WTC11 (cell line): Measurements from ENCODE around the gene SHROOM3.

ENCODE experiments used
- CTCF ChIP-seq: fragments of 200-600 bp; IDR thresholded peaks from 2 replicates; pipeline ENCODE4 v1.8.0; 2022; ENCODE audit warnings: antibody characterized with exemption
- E2F1 ChIP-seq: sonication (generic); formaldehyde crosslinking; IDR thresholded peaks from 2 replicates; pipeline ENCODE4 v1.8.0; 2022; ENCODE audit warnings: mild to moderate bottlenecking, missing genetic modification reagents
- JUN ChIP-seq: sonication (generic); formaldehyde crosslinking; IDR thresholded peaks from 2 replicates; pipeline ENCODE4 v1.8.0; 2023; ENCODE audit warnings: mild to moderate bottlenecking, missing genetic modification reagents
- MAX ChIP-seq: sonication (generic); formaldehyde crosslinking; IDR thresholded peaks from 2 replicates; pipeline ENCODE4 v1.8.0; 2022; ENCODE audit warnings: mild to moderate bottlenecking, missing genetic modification reagents
- NFE2L1 ChIP-seq: sonication (generic); formaldehyde crosslinking; IDR thresholded peaks from 2 replicates; pipeline ENCODE4 v1.8.1; 2023; ENCODE audit warnings: missing genetic modification reagents
- PRRX2 ChIP-seq: fragments of 250-450 bp; sonication (Bioruptor Pico); IDR thresholded peaks from 2 replicates; pipeline ENCODE4 v1.8.0; 2021; ENCODE audit warnings: mild to moderate bottlenecking
- RELA ChIP-seq: sonication (generic); formaldehyde crosslinking; IDR thresholded peaks from 2 replicates; pipeline ENCODE4 v1.8.1; 2022; ENCODE audit warnings: missing genetic modification reagents, mild to moderate bottlenecking, borderline replicate concordance
- ZNF121 ChIP-seq: sonication (generic); formaldehyde crosslinking; IDR thresholded peaks from 2 replicates; pipeline ENCODE4 v1.8.0; 2023; ENCODE audit warnings: missing genetic modification reagents
- ZNF232 ChIP-seq: sonication (generic); formaldehyde crosslinking; IDR thresholded peaks from 2 replicates; pipeline ENCODE4 v1.8.0; 2022; ENCODE audit warnings: mild to moderate bottlenecking, missing genetic modification reagents
- TF ChIP-seq, protein P1 (sequence below): sonication (generic); formaldehyde crosslinking; IDR thresholded peaks from 2 replicates; pipeline ENCODE4 v1.8.1; 2022; ENCODE audit warnings: mild to moderate bottlenecking, moderate library complexity, missing genetic modification reagents

DNA sequence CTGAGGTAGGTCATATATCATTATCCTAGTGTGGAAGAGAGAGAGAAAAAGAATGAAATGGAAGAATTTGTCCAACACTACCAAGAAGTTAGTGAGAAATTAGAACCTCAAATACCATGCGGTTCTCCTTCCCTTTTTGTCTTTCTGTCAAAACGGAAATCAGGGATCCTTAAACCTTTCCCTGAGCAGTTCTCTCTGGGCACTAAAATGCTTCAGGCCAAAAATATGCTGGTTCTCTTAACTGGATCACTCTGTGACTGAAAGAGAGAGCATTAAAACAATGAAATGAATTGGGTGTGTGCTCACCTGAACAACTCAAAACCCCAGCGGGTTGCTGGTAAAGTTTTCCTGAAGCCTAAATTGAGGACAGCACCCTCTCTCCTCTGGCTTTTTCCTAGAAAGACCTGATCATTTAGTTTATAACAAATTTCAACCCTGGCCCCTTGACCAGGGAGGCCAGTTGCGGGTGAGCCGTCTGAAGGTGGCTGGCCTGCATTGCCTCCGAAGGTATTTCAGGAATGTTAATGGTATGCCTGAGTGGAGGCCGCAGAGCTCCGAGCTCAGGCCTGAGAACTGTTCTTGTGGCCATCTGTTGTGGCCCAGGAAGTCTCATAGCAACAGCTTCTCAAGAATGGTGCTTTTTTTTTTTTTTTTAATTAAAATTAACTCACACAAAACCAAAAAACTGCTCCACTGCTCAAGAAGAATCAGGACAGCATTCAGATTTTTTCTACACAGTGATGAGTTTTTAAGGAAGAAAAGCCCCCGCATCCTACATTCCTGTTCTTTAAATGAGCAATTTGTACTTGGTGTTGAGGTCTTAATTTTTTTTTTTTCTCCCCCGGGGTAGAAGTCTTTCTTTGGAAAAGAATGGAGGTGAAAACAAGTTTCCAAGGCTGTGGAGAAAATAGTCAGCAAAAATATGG lies 155.1 kb downstream of the SHROOM3 start:
- no peak for TF ChIP-seq PRRX2 (CRISPR knock-in tag)
- no peak for TF ChIP-seq CTCF
- TF ChIP-seq ZNF232 (CRISPR knock-in tag), result no peak
- no peak for TF ChIP-seq MAX (CRISPR knock-in tag)
- no peak for TF ChIP-seq E2F1 (CRISPR knock-in tag)
- TF ChIP-seq RELA (CRISPR knock-in tag), result no peak
- no peak for TF ChIP-seq NFE2L1
- TF ChIP-seq ZNF121 (CRISPR knock-in tag), result no peak
- TF ChIP-seq, protein P1, sequence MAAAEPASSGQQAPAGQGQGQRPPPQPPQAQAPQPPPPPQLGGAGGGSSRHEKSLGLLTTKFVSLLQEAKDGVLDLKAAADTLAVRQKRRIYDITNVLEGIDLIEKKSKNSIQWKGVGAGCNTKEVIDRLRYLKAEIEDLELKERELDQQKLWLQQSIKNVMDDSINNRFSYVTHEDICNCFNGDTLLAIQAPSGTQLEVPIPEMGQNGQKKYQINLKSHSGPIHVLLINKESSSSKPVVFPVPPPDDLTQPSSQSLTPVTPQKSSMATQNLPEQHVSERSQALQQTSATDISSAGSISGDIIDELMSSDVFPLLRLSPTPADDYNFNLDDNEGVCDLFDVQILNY (CRISPR knock-in tag), result no peak
- no peak for TF ChIP-seq JUN (CRISPR knock-in tag)
